Small intestine (tissue), 16 donors: ENCODE measurements around the gene GSAP. TPM values are rescaled to one million over a fixed set of nuclear protein-coding genes. Genes with fewer than 3 reads are reported as not detected.
"Not testable (repeated sequence)": the region's sequence is repeated elsewhere in the genome, so short reads cannot be mapped to it uniquely, and the experiment has no call there.

ENCODE experiments used
- DNase-seq, 2 donors: peaks; one replicate each; pipeline versions ENCODE4 v3.0.0 to v3.0.0-alpha.2; 2013
- FAIRE-seq: peaks from 2 replicates; lab custom pipeline; 2012; peaks lifted over from hg19 to GRCh38; lab: Jason Lieb, UNC
- H3K27ac ChIP-seq, 3 donors: one replicate each; pipeline ENCODE4 v1.5.1; 2013; ENCODE audit warnings: low read length in 2 of 3, mild to moderate bottlenecking in 2 of 3, control low read depth in 1 of 3, inconsistent platforms in 1 of 3, low read depth in 1 of 3, moderate library complexity in 1 of 3
- H3K27me3 ChIP-seq, 3 donors: one replicate each; pipeline ENCODE4 v1.6.1; 2013; ENCODE audit warnings: low read length in 3 of 3, inconsistent platforms in 1 of 3; ENCODE audit not compliant: control insufficient read depth in 3 of 3, insufficient read depth in 3 of 3
- H3K36me3 ChIP-seq, 3 donors: one replicate each; pipeline ENCODE4 v1.6.1; 2013; ENCODE audit warnings: low read length in 3 of 3, inconsistent platforms in 1 of 3, low read depth in 1 of 3, mild to moderate bottlenecking in 1 of 3, moderate library complexity in 1 of 3; ENCODE audit not compliant: control insufficient read depth in 3 of 3, insufficient read depth in 2 of 3
- H3K4me1 ChIP-seq, 3 donors: one replicate each; pipeline ENCODE4 v1.6.1; 2013; ENCODE audit warnings: low read length in 2 of 3, inconsistent platforms in 1 of 3, low read depth in 1 of 3, mild to moderate bottlenecking in 1 of 3, moderate library complexity in 1 of 3; ENCODE audit not compliant: control insufficient read depth in 3 of 3, insufficient read depth in 2 of 3
- H3K4me3 ChIP-seq, 3 donors: one replicate each; pipeline ENCODE4 v1.5.1; 2013; ENCODE audit warnings: low read length in 3 of 3, control low read depth in 1 of 3, inconsistent platforms in 1 of 3, low read depth in 1 of 3, mild to moderate bottlenecking in 1 of 3, moderate library complexity in 1 of 3
- H3K9me3 ChIP-seq, 2 donors: one replicate each; pipeline ENCODE4 v1.6.1; 2013; ENCODE audit warnings: low read depth in 1 of 2, low read length in 1 of 2; ENCODE audit not compliant: control insufficient read depth in 2 of 2, insufficient read depth in 1 of 2
- WGBS, 3 donors: extraction: QIAGEN DNeasy Blood & Tissue Kit; methylation state at CpG; one replicate each; pipeline ENCODE4 v1.1.7; 2013; 5-methylcytosine and 5-hydroxymethylcytosine counted together
- long read RNA-seq, 10 donors: transcript quantifications; one replicate each; lab custom pipeline, GENCODE V29; 2026
- polyA plus RNA-seq, 4 donors: library from polyadenylated mRNA; stranded (reverse) in 3 of 4; unstranded in 1 of 4; fragments of 200-250 nt in 3 of 4; fragments of 120-200 nt in 1 of 4; gene quantifications; one replicate each; pipeline versions ENCODE4 v1.2.1 to v1.2.3, GENCODE V29; 2013
- donor health status: healthy with polysubstance abuse.
- donor health status: control.
- donor health status: control.
- donor health status: Bipolar disorder and iron deficiency.
- donor health status: healthy.

The GSAP gene, protein sequence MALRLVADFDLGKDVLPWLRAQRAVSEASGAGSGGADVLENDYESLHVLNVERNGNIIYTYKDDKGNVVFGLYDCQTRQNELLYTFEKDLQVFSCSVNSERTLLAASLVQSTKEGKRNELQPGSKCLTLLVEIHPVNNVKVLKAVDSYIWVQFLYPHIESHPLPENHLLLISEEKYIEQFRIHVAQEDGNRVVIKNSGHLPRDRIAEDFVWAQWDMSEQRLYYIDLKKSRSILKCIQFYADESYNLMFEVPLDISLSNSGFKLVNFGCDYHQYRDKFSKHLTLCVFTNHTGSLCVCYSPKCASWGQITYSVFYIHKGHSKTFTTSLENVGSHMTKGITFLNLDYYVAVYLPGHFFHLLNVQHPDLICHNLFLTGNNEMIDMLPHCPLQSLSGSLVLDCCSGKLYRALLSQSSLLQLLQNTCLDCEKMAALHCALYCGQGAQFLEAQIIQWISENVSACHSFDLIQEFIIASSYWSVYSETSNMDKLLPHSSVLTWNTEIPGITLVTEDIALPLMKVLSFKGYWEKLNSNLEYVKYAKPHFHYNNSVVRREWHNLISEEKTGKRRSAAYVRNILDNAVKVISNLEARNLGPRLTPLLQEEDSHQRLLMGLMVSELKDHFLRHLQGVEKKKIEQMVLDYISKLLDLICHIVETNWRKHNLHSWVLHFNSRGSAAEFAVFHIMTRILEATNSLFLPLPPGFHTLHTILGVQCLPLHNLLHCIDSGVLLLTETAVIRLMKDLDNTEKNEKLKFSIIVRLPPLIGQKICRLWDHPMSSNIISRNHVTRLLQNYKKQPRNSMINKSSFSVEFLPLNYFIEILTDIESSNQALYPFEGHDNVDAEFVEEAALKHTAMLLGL
- 10 to 100 TPM in 1 of 4 donors, 1 to 10 TPM in 3; 3.0 to 12.3 (median 4.9) TPM for polyA plus RNA-seq
- long read RNA-seq, donor 1, partial matches to known transcripts = 0 of 3 reads
- long read RNA-seq, donor 1, other reads (novel, unspliced or antisense) = 0 of 3 reads
- long read RNA-seq, donor 2, partial matches to known transcripts = 0 of 1 reads
- long read RNA-seq, donor 2, other reads (novel, unspliced or antisense) = 0 of 1 reads
- long read RNA-seq, donor 3, partial matches to known transcripts = 0 of 2 reads
- long read RNA-seq, donor 3, other reads (novel, unspliced or antisense) = 0 of 2 reads
- long read RNA-seq, donor 4 = 0 reads
- long read RNA-seq, donor 5 = 0 reads
- long read RNA-seq, donor 6 = 0 reads
- long read RNA-seq, donor 7 = 0 reads
- long read RNA-seq, donor 8 = 0 reads
- long read RNA-seq, donor 9 = 0 reads
- long read RNA-seq, donor 10, partial matches to known transcripts = 0 of 1 reads
- long read RNA-seq, donor 10, other reads (novel, unspliced or antisense) = 0 of 1 reads

DNA sequence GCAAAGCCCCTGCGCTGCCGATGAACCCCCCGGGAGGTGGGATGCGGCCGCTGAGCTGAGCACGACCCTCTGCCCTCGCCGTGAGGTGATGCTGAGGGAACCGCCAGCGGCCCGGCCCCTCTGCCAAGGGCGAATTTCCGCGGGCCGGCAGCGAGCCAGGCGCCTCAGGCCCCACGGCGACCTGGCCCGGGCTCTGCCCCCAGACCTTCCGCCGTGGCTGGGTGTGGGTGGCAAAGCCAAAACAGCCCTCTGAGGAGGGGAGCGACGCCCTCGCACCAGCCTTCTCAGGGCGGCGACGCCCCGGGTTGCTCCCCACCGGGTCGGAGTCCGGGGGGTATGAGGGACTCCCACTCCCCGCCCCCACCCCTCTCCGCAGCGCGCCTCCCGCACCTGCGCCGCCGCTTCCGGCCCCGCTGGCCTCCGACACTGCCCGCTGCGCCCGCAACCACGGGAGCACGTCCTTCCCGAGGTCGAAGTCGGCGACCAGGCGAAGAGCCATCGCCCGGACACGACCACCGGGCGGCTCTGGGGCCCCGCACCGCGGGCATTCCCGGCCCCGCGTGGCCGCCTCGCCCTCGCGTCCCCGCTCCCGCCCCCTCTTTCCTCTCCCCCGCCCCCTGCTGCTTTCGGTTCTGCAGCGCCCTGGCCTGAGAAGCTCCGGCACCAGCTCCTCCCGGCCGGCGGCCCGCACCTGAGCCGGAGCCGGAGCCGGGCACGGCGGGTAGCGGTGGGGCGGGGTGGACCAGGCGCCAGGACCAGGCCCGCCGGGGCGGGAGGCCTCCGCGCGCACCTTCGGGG is at the start of gene GSAP:
TSS of gene GSAP (minus strand) at position 527 of the 798 bp plus-strand sequence. CDS start at position 499, 28 bp downstream.
- H3K4me3 ChIP-seq = peak within 1 kb of the TSS; percentile 57 to 92 (median 74)
- WGBS, 3 donors = 0 to 1% (median 0%) methylated on average over 54 to 93 of the region's 93 CpGs
- FAIRE-seq = no peak
- H3K9me3 ChIP-seq = no peaks in the 10 kb centered on the region
- H3K4me1 ChIP-seq = peaks cover 0 to 6% (median 0%) of the 10 kb centered on the region in 3 donors
- H3K27ac ChIP-seq = peak within 1 kb of the TSS; percentile 35 to 85 (median 74)
- no peaks in the 10 kb centered on the region for H3K27me3 ChIP-seq
- H3K36me3 ChIP-seq = no peaks in the 10 kb centered on the region
- peak; percentile 80 to 85 for DNase-seq

DNA sequence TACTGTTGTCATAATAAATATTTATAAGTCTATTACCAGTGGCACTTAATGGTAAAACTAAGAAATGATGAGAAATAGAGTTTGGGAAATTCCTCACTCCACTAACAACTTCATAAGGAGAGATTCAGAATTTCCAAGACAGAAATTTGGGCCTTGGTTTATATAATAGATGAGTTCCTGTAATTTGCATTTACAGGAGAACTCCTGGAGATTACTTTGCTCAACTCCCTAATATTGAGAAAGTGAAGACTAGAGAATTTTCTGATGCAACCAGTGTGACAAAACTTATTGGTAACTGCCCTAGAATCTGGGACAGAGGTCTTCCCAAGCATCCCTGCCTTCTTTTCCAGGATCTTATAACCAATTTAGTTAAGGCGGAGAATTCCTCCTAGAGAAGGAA is 49.1 kb upstream of the GSAP start:
- H3K27ac ChIP-seq = no peak overlapping the region
- WGBS, 3 donors = 94 to 98% (median 98%) methylated on average over 1 of the region's 1 CpG
- H3K36me3 ChIP-seq = no peaks in the 10 kb centered on the region
- H3K4me3 ChIP-seq = no peak overlapping the region
- H3K27me3 ChIP-seq = no peaks in the 10 kb centered on the region
- DNase-seq = no peak
- FAIRE-seq = no peak
- no peaks in the 10 kb centered on the region for H3K9me3 ChIP-seq
- no peaks in the 10 kb centered on the region for H3K4me1 ChIP-seq

- Histone ChIP-seq H3K36me3 (no peaks in the 10 kb centered on the region), H3K9me3 (no peaks in the 10 kb centered on the region), H3K27me3 (no peaks in the 10 kb centered on the region), H3K4me1 (peaks cover 0 to 2% (median 0%) of the 10 kb centered on the region in 3 donors), H3K27ac (no peak overlapping the region), H3K4me3 (no peak overlapping the region)
- DNase-seq (no peak), FAIRE-seq (no peak)
- 83 to 92% (median 86%) methylated on average over 4 of the region's 4 CpGs for WGBS, 3 donors
These were observed 48.4 kb upstream of the GSAP start for GRCh38 chr7:77464589-77464988.

DNA sequence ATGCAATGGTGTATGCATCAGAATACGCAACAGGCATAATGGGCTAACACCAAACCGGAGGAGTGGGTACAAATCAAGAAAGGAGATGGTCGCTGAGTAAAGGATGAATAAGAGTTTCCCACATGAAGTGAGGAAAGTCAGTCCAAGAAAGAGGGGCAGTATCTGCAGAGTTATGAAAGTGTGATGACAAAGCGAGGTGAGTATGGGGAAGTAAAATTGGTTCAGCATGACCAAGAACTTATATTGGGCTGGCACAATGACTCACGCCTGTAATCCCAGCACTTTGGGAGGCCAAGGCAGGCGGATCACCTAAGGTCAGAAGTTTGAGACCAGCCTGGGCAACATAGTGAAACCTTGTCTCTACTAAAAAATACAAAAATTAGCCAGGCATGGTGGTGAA is 47.5 kb upstream of the GSAP start:
- H3K9me3 ChIP-seq, H3K4me1 ChIP-seq, H3K27ac ChIP-seq, H3K36me3 ChIP-seq, DNase-seq, H3K4me3 ChIP-seq, H3K27me3 ChIP-seq, FAIRE-seq: not testable (repeated sequence)
- 77 to 87% (median 84%) methylated on average over 6 of the region's 6 CpGs for WGBS, 3 donors

DNA sequence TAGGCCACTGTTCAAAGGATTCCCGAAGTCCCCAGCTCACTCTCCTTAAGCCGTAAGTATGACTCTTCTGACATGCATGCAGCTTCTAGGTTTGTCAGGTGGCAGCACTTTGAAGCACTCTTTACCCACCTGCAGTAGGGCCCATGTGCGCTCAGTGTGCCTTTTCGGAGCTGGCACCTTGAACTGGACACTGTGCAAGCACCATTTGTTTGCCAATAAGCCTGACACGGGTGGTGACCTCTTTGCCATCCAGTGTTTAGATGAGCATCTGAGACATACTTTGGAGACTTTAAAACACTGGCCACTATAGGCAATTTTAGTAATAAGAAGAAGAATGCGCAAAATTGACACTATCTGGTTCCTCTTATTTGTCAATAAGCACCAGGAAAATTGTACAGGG is 45.7 kb upstream of the GSAP start:
- no peak overlapping the region for H3K27ac ChIP-seq
- peaks cover 0 to 2% (median 0%) of the 10 kb centered on the region in 3 donors for H3K4me1 ChIP-seq
- WGBS, 3 donors = 92 to 96% (median 96%) methylated on average over 6 of the region's 6 CpGs
- H3K36me3 ChIP-seq = no peaks in the 10 kb centered on the region
- DNase-seq = no peak
- no peaks in the 10 kb centered on the region for H3K9me3 ChIP-seq
- FAIRE-seq = no peak
- no peaks in the 10 kb centered on the region for H3K27me3 ChIP-seq
- no peak overlapping the region for H3K4me3 ChIP-seq

GRCh38 chr7:77461246-77461645 is 45.1 kb upstream of the GSAP start:
- H3K4me1 ChIP-seq = peaks cover 0 to 2% (median 0%) of the 10 kb centered on the region in 3 donors
- H3K9me3 ChIP-seq = no peaks in the 10 kb centered on the region
- WGBS, 3 donors = 73 to 91% (median 79%) methylated on average over 3 of the region's 3 CpGs
- FAIRE-seq (no peak), DNase-seq (no peak)
- H3K27me3 ChIP-seq = no peaks in the 10 kb centered on the region
- H3K4me3 ChIP-seq = no peak overlapping the region
- no peak overlapping the region for H3K27ac ChIP-seq
- no peaks in the 10 kb centered on the region for H3K36me3 ChIP-seq

GRCh38 chr7:77460057-77460486 is 43.9 kb upstream of the GSAP start:
- no peak overlapping the region for H3K4me3 ChIP-seq
- H3K27ac ChIP-seq = no peak overlapping the region
- H3K36me3 ChIP-seq = no peaks in the 10 kb centered on the region
- DNase-seq (peak; percentile 57 to 73), FAIRE-seq (no peak)
- 7 to 38% (median 24%) methylated on average over 3 of the region's 3 CpGs for WGBS, 3 donors
- H3K4me1 ChIP-seq = peaks cover 0 to 2% (median 0%) of the 10 kb centered on the region in 3 donors
- no peaks in the 10 kb centered on the region for H3K27me3 ChIP-seq
- no peaks in the 10 kb centered on the region for H3K9me3 ChIP-seq
